Upper lobe of right lung (tissue), 1 donor: ENCODE data around the gene SHANK3. TPM values are rescaled to one million over a fixed set of nuclear protein-coding genes. Genes with fewer than 3 reads are reported as not detected.

Experiments
- ATAC-seq: fragments of 200-7000 bp; cut with Tn5 transposase; one replicate; pipeline ENCODE4 v1.9.1; 2020; ENCODE audit warnings: mild to moderate bottlenecking, moderate library complexity
- DNase-seq: peaks from one replicate; pipeline ENCODE4 v3.0.0-alpha.2; 2020
- H3K27ac ChIP-seq: fragments of 200-600 bp; one replicate; pipeline ENCODE4 v1.8.0; 2022
- H3K27me3 ChIP-seq: fragments of 200-600 bp; one replicate; pipeline ENCODE4 v1.8.0; 2022; ENCODE audit warnings: mild to moderate bottlenecking
- H3K36me3 ChIP-seq: fragments of 200-600 bp; one replicate; pipeline ENCODE4 v1.8.0; 2022
- H3K4me1 ChIP-seq: fragments of 200-600 bp; one replicate; pipeline ENCODE4 v1.8.0; 2022
- H3K4me3 ChIP-seq: fragments of 200-600 bp; one replicate; pipeline ENCODE4 v1.8.0; 2022; ENCODE audit warnings: mild to moderate bottlenecking
- H3K9me3 ChIP-seq: fragments of 200-600 bp; one replicate; pipeline ENCODE4 v1.8.0; 2022
- intact Hi-C: fragments of 100-400 bp; cut with DNase I; formaldehyde crosslinking; loops from one replicate; pipeline ENCODE4 v1.11.0; 2022
- long read RNA-seq: library from polyadenylated mRNA; unstranded; transcript quantifications from one replicate; pipeline ENCODE4 v2.0.0, GENCODE V29; 2021
- total RNA-seq: library from RNA; stranded (reverse); fragmentation: NEBNext Ultra II Directional; extraction: Animal tissue kit (Norgen Biotek cat#: 25700); gene quantifications from one replicate; pipeline ENCODE4 v1.2.1, GENCODE V29; 2021
- TF ChIP-seq, protein P1 (sequence below): fragments of 200-600 bp; IDR thresholded peaks from one replicate; pipeline ENCODE4 v1.8.0; 2022; ENCODE audit warnings: antibody characterized with exemption
- donor health status: DM: no; HTN: yes; CAD: no; lungs with severe emphysema.

Gene SHANK3
- total RNA-seq = 59.9 TPM
- long read RNA-seq, partial matches to known transcripts = 21 of 137 reads
- long read RNA-seq, other reads (novel, unspliced or antisense) = 116 of 137 reads

GRCh38 chr22:50672471-50673230 lies at the start of gene SHANK3:
TSS of gene SHANK3 (plus strand) at chr22:50672823.
- H3K4me1 ChIP-seq = no peaks in the 10 kb centered on the region
- peaks cover 17% of the 10 kb centered on the region for H3K27me3 ChIP-seq
- ATAC-seq (peak; percentile 68), DNase-seq (no peak)
- intact Hi-C loops = no loop called here
- peak within 1 kb of the TSS; percentile 86 for H3K27ac ChIP-seq
- no peaks in the 10 kb centered on the region for H3K36me3 ChIP-seq
- peak within 1 kb of the TSS; percentile 51 for H3K4me3 ChIP-seq
- no peaks in the 10 kb centered on the region for H3K9me3 ChIP-seq
- TF ChIP-seq, protein P1, sequence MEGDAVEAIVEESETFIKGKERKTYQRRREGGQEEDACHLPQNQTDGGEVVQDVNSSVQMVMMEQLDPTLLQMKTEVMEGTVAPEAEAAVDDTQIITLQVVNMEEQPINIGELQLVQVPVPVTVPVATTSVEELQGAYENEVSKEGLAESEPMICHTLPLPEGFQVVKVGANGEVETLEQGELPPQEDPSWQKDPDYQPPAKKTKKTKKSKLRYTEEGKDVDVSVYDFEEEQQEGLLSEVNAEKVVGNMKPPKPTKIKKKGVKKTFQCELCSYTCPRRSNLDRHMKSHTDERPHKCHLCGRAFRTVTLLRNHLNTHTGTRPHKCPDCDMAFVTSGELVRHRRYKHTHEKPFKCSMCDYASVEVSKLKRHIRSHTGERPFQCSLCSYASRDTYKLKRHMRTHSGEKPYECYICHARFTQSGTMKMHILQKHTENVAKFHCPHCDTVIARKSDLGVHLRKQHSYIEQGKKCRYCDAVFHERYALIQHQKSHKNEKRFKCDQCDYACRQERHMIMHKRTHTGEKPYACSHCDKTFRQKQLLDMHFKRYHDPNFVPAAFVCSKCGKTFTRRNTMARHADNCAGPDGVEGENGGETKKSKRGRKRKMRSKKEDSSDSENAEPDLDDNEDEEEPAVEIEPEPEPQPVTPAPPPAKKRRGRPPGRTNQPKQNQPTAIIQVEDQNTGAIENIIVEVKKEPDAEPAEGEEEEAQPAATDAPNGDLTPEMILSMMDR = no peak

DNA sequence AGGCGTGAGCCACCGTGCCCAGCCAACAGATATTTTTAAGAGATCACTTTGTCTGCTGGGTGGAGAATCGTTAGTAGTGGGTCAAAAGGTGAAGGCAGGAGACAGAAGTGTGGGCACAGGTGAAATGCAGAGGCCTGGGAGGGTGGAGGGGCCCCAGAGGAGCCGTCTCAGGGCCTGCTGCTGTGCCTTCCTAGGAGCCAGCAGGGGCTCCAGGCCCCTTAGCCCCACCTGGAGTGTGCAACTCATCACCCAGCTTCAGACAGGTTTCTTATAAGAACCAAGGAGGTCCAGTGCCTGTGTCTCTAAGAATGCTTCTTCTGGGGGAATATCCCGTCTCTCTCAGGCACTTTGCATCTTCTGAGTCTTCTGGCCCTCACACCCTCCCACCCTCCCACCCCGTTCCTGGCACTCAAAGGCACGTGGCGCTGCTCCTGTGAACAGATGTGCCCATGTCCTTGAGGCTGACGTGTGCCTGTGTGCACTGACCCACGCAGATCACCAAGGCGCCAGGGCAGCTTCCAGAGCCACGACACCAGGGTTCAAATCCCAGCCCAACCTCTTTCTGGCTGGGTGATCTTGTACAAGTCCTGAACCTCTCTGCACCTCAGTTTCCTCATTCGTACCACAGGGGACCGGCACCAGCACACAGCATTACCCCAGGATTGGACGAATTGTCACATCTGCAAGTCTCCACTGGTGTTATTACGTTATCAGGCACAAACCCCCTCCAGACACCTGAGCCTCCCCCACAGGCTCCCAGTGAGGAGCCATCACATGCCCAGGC lies 48.1 kb upstream of the SHANK3 start:
- intact Hi-C loops = no loop called here
- Histone ChIP-seq H3K4me1 (peaks cover 30% of the 10 kb centered on the region), H3K4me3 (no peak overlapping the region), H3K27ac (no peak overlapping the region), H3K27me3 (no peaks in the 10 kb centered on the region), H3K36me3 (no peaks in the 10 kb centered on the region), H3K9me3 (no peaks in the 10 kb centered on the region)
- TF ChIP-seq, protein P1 = no peak
- ATAC-seq (no peak), DNase-seq (peak; percentile 51)

DNA sequence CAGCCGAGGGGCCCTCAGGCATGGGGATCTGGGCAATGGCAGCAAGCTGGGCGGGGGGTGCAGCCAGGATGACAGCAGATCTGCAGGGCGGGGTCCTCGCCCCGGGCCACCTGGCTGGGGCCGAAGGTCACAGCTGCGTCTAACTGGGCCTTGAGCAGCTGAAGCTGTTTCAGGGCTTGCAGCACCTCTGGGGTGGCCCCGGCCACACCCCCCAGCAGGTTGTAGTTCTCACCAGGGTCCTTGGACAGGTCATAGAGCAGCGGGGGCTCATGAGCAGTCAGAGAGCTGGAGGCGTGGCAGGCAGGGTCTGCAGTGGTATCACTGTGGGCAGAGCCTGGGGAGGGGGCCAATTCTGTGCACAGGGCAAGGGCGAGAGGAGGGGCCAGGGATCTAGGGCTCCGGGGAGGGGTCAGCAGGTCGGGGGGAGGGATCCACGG lies 47.5 kb upstream of the SHANK3 start:
- no peaks in the 10 kb centered on the region for H3K9me3 ChIP-seq
- ATAC-seq = no peak
- H3K27ac ChIP-seq = no peak overlapping the region
- no peaks in the 10 kb centered on the region for H3K27me3 ChIP-seq
- intact Hi-C loops = no loop called here
- no peak overlapping the region for H3K4me3 ChIP-seq
- no peaks in the 10 kb centered on the region for H3K36me3 ChIP-seq
- peaks cover 24% of the 10 kb centered on the region for H3K4me1 ChIP-seq
- peak; percentile 62 for DNase-seq
- TF ChIP-seq, protein P1 = no peak

- peaks cover 19% of the 10 kb centered on the region for H3K4me1 ChIP-seq
- no peak overlapping the region for H3K4me3 ChIP-seq
- intact Hi-C loops = no loop called here
- H3K9me3 ChIP-seq = no peaks in the 10 kb centered on the region
- no peaks in the 10 kb centered on the region for H3K27me3 ChIP-seq
- H3K27ac ChIP-seq = no peak overlapping the region
- H3K36me3 ChIP-seq = no peaks in the 10 kb centered on the region
- DNase-seq (peak; percentile 65), ATAC-seq (no peak)
- TF ChIP-seq, protein P1 = peak; percentile 14
Observed at GRCh38 chr22:50625568-50626313, 46.9 kb upstream of the SHANK3 start.

DNA sequence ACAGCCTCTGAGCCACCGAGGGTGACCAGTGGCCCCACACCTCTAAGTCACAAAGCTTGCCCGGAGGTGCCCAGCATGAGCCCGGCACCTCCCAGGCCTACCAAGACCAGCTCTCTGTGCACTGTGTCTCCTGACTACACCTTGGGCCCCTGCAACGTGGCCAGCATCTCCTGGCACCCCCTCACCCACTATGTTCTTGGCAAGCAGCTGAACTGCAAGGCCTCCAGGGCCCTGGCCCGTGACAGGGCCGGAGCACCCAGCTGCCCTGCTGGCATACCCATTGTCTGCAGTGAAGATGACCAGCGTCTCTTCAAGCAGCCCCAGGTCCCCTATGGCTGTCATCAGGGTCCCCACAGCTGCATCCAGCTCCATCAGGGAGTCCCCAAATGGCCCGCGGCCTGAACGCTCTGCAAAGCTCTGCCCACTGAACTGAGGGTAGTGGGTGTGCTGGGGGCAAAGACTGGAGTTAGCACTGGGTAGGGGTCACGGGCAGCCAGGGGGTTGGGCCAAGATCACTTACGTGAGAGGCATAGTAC lies 46.2 kb upstream of the SHANK3 start:
- Histone ChIP-seq H3K4me1 (peaks cover 15% of the 10 kb centered on the region), H3K27ac (no peak overlapping the region), H3K9me3 (no peaks in the 10 kb centered on the region), H3K36me3 (no peaks in the 10 kb centered on the region), H3K4me3 (no peak overlapping the region), H3K27me3 (no peaks in the 10 kb centered on the region)
- TF ChIP-seq, protein P1 = no peak
- DNase-seq = peak; percentile 63
- ATAC-seq = no peak
- intact Hi-C loops = no loop called here
